Pulmonary artery endothelial cell (primary cell): ENCODE data around the gene SNX27. TPM values are rescaled to one million over a fixed set of nuclear protein-coding genes. Genes with fewer than 3 reads are reported as not detected.

ENCODE experiments used
- DNase-seq: peaks from one replicate; pipeline ENCODE4 v3.0.0-alpha.2; 2011; ENCODE audit warnings: low read depth, low spot score
- total RNA-seq: library from RNA; depleted of rRNA; stranded (reverse); fragments of >200 nt; gene quantifications from 2 replicates; pipeline ENCODE4 v1.2.3, GENCODE V29; 2014

SNX27 gene
- total RNA-seq, 1 donor from 2014 or later = 13.9 TPM

DNA sequence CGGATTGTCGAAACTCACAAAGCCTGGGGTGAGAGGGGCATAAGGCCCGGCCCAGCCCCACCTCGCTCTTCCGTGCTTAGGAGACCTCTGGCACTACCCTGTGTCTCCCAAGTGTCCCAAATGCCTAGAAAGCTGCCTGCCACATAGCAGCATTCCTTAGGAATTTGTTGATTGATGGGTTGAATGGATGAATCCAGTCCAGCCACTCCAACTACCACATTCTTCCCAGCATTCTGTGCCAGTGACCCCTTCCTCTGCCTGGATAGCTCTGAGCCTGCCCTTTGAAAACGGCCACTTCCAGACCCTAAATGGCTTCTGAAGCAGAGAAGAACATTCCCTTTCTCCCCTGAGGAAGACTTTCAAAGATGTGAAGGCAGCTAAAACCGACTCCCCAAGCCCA lies 93.3 kb downstream of the SNX27 start:
- no peak for DNase-seq

DNA sequence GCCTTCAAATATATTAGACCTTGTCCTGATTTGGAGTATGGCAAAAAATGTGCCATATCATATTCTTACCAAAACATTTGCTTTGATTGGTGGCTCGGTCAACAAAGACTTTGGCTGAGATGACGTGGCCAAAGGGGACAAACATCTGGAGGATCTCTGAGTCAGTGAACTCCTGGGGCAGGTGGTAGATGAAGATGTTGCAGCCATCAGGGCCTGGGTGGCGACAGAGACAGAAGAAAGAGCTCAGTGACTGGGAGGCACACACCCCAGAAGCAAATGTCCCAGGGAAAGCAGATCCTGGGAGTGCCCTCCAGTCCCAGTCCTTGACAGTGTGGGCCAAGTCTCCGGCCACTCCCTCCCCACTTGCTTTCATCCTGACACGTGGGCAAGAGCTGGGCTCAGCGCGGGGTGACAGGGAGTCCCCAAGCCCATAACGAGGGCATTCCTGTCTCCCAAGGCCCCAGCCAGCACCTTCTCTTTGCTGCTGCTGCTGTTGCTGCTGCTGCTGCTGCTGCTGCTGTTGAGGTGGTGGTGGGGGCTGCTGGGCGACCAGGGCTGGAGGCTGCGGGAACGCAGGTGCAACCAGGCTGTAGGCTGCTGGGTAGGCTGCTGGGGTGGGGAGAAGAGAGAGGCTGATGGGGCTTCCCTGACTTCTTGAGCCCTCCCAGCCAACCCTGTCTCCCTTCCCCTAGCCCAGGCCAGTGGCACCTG lies 94.1 kb downstream of the SNX27 start:
- no peak for DNase-seq

DNA sequence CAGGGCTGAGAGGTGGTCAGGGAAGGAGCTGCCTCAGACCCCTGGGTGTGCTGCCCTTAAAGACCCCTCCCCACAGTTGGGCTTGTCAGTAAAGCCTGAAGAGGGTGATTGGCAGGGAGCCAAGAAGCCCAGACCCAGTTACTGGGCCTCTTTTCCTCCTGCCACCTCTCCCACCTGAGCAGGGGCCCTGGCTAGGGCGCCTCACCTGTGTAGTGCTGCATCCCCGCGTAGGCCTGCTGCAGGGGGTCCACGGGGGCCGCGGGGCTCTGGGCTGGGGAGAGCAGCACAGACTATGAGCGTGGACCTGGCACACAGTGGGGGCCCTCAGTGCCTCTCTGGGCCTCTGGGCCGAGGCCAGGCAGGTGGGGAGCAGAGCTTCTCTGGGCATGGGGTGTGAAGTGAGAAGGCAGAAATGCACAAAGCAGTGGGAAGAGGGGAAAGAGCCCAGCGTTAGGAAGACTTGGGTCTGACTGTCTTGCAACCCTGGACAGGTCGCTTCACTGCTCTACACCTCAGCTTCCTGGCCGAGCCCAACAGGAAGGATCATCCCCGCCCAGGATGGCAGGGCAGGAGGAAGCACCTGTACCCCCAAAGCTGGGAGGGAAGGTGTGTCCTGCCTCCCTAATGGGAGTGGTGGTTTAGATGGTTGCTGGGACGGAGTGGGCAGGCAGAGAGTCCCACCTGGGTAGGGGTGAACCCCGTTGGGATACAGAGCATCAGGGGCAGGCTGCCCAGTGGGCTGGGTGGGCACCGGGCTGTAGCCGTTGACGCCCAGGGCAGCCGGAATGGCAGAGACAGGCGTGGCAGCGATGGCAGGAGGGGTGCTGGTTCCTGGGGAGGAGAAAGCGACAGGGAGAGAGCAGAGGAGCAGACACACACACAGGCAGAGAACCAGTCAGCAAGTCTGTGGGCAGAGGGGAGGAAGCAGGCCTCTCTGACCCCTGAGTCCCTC lies 94.9 kb downstream of the SNX27 start:
- no peak for DNase-seq

DNA sequence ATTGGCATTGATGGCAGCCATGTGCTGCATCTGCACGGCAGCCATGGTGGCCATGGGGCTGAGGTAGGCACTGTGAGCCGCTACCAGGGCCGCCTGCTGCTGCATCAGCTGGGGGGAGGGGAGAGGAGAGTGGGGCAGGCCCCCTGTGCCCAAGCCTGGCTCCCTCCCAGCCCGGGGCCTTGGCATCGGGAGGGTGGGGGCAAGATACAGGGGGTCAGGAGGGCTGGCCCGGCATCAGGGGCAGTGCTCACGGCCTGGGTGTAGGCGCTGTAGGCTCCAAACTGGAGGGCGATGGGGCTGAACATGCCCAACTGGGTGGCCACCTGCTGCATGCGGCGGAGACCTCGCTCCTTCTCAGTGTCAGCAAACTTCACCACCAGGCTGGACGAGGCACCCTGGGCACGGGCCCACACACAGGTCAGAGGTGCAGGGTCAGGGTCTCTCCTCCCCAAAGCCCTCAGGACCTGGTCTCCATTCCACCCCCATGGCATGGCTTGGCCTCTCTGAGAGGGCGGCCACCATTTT lies 95.8 kb downstream of the SNX27 start:
- DNase-seq = no peak

DNA sequence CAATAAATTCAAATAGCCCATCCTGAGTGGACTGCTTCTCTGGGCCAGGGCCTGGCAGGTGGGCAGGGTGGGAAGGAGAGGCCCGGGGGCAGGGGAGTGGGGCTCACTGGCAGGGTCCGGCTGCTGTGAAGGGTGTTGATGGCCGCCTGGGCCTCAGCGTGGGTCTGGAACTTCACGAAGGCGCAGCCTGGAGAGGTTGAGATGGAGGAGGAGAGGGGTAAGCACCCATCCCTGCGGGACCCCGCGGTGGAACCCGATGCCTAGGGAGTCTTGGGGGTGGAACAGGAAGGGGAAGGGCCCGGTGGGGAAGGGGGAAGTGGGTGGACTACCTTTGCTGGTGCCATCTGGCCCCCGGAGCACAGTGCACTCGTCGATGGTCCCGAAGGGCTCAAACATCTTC lies 97.0 kb downstream of the SNX27 start:
- DNase-seq = no peak

DNA sequence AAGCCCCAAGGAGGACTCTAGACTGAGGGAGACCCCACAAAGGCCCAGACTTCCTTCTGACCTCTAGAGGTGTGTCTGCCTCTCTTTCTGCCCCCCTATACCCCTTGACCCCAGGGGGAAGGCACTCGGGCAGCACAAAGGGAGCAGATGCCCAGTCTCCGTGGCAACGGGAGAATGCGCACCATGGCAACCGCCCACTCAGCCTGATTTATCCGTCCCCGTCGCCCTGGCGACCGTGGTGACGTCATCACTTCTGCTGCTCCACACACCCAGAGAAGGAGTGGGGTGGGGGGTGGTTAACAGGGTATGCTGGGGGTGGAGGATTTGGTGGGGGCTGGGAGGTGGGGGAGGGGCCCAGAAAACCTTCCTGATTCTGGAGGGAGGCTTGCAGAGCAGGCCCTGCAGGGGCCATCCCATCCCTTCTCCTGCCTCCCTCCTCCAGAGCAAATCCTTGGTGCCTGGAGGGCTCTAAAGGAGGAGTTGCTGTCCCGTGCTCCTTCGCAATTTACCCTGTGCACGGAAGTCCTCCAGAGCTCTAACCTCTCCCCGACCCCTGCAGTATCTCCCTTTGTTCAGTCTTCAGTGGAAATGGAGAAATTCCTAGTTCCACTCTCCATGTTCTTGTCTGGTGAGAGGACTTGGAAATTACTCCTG lies 98.5 kb downstream of the SNX27 start:
- no peak for DNase-seq

DNA sequence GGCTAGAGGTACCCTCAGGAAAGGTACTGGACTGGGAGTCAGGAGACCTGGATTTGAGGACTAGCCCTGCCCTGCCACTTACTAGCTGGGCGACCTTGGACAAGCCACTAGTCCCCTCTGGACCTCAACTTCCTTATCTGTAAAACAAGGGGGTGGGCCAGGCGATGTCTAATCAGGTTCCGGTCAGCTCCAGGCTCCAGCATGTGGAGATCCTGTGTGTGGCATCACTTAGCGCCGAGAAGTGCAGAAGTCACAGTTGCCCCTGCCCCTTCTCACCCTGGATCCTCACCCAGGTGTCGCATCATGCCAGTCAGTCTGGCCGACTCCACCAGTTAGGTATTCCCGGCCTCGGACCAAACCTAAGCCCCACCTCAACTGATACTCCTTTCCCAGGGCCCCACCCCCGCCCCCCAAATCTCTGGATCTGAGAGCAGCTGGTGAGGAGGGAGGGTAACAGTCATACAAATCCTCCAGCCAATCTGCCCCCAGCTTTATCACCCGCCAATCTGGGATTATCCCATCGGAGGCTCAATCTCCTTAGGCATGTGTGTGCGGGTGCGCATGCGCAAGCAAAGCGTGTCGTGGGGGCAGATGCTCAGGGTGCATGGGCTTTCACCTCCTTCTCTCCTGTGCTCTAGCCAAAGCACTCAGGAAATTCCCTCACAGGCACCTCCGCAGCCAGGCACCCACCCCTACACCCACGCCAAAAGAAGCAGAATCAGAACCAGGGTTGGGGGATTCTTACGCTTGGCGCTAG lies 99.4 kb downstream of the SNX27 start:
- no peak for DNase-seq

DNA sequence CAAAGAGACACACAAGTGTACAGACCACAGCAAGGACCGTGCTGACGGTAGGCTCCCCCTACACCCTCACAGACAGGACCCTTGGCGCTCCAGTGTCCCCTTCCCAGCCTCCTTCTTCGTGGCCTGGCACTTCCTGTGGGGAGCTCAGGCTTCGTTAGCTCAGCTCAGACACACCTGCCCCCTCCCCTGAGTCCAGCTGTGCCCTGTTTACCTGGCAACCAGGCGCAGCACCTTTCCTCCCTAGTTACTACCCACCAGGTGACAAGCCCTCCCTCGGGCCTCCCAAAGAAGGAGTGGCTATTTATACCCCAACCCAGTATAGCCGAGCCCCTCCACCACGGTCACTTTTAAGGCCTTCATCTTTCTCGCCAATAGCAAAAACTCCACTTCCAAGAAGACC lies 100.1 kb downstream of the SNX27 start:
- no peak for DNase-seq

DNA sequence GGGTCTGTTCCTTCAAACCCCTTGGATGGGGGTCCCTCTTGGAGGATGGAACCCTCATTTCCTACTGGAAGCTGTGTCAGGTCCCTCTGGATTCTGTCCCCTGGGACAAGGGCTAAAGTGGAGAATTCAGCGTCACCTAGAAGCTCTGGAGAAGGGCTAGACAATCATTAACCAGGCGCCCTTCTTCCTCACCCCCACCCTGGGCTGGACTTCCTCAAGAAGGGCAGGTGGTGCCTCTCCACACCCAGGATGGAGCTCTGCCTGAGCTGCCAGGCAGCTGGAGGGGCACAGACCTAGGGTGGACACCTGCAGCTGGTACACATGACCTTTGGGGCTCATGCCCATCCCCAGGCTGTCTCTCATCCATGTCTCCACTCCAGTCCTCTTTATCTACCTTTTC lies 101.2 kb downstream of the SNX27 start:
- DNase-seq = no peak

DNA sequence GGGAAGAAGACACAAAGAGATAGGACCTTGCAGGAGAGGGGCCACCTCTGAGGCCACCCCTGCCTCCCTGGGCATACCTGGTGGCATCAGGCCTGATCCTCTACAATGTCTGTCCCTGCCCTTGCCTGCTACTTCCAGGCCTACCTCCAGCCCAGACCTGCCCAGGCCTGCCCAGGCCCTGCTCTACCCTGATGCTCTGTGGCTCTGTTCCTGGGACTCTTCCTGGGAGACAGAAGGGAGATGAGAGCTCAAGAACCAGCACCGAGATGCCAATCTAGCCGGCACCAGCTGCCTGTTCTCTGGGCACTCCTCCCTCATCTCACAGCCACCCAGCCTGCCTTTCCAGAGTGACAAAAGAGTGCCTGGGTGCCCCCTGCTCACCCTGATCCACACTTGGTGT lies 102.0 kb downstream of the SNX27 start:
- DNase-seq = no peak

DNA sequence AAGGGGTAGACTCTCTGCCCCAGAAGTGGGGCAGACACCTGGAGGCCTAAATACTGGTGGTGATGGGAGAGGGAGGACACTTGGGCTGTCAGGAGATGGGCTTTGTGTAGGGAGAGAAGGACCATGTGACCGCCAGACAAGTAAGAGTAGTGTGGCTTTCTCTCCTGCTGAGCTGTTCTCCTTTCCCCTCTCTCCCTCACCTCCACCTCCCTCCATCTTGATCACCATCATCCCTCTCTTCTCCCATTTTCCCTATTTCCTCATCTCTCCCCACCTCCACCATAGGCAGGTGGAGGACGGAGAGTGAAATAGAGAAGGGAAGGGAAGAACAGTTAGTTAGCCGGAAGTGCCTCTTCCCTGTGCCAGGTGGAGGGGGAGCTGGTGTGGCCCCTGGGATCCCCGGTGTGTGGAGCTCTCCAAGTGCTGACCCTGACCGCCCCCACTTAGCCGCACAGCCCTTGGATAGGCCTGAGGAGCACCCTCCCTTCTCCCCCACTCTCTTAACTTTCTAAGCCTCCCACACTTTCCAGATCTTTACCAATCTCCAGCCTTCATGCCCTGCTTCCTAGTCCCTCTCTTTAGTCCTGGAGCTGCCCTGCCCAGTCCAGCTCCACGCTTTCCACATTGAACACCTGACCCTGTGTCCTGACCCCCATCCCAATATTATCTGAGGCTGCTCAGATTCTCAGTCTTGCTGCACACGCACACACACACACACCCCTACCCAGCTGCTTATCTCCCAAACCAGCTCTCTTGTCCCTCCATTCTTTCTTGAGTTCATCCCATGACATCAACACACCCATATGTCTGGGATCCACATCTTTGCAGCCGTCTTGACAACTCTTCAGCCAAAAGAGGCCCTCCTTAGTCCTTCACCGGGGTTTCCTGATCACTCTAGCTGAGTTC lies 103.2 kb downstream of the SNX27 start:
- DNase-seq = no peak

DNA sequence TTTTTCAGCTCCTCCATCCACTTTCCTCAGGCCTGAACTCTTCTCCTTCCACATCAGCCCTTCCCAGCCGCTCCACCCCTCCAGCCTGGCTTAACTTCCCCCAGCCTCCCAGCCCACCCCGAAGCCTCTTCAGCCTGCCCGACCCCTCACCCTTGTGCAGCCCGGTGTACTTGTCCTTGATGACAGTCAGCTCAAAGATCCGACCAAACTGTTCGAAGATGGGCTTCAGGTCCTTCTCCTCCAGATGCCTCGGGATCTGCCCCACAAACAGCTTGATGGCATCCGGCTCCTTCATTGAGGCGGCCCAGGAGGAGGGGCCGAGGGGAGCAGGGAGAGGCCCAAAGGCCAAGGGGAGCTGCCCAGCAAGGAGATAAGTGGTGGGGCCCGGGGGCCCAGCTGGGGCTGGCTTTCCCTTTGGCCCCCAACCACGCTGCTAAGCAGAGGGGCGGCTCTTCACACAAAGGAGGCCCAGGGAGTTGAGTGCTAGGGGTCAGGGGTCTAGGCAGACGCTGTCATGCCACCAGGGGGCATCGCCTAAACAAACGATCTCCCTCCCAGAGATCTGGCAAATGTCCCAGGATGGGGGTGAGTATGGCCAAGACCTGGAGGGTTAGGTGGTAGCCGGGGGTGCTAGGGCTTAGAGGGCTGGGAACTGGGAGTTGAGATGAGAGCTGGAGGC lies 104.0 kb downstream of the SNX27 start:
- no peak for DNase-seq

DNA sequence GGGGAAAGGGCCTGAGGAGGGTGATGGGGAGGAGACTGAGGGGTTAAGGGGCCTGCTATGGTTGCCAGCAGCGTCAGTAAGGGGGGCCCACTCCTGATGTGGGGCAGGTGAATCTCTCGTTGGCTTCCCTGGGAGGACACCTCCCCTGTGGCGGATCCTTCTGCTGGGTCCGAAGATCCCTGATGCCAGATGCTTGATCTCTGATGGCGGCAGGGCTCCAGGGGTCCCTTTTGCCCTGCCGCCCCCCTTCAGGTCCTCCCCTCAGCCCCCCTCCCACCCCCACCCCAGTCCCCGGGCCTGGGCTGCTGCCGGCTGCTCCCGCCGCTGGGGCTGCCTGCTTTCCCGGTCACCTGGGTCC lies 104.5 kb downstream of the SNX27 start:
- no peak for DNase-seq

DNA sequence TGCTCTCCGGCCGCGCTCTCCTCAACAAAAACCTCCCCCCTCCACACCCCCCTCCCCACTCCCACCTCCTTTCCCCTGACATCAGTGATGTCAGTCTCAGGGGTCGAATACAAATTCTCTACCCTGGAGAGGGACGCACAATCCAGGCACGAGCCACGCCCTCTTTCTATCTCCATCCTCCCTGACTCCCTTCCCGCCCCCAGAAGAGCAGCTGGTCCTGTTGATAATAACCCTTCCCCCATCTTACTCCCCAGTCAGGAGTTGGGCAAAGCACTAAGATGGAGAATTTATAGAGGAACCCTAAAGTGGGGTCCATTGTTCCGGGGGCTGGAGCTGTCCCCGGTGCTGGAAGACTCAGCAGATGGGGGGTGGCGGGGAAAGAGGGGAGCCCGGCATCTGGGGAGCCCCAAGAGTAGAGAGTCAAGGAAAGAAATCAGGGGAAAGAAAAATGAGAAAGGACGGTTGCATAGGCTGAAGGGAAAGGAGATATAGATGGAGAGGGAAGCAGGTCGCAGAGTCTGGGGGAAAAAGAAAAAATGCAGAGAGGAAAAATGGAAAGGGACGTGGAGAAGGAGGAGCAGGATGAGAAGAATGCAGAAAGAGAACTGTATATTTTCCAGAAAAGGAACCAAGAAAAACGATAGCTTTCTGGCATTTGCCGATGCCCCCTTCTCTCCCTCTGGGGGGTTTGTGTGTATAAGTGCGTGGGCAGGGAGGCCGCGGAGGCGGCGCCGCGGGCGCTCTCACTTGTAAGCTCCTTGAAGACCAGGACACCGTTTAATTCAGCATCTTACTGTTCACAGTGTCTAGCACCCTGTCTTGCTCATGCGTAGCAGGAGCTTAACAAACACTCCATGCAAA lies 105.2 kb downstream of the SNX27 start, which contains the start of gene CELF3:
TSS of gene CELF3 (minus strand) at position 33 of the 861 bp plus-strand sequence. CDS start 783 bp downstream, outside the sequence.
- DNase-seq = no peak

DNA sequence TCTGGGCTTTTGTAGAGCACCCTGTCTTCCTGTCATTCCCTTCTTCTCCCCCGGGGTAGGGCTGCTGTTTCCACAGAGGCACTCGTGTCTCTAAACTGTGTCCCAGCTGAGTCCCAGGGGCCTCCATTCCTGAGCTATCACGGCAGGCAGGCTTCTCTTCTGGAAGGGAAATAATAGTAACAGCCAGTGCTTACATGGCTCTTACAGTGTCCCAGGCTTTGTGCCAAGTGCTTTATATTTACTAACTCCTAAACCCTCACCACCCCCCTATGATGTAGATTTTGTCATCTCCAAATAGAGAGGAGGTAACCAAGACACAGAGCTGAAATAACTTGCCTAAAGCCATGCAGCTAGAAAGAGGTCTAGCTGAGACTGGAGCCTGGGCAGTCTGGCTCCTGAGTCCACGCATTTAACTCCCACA lies 106.2 kb downstream of the SNX27 start:
- DNase-seq = no peak

DNA sequence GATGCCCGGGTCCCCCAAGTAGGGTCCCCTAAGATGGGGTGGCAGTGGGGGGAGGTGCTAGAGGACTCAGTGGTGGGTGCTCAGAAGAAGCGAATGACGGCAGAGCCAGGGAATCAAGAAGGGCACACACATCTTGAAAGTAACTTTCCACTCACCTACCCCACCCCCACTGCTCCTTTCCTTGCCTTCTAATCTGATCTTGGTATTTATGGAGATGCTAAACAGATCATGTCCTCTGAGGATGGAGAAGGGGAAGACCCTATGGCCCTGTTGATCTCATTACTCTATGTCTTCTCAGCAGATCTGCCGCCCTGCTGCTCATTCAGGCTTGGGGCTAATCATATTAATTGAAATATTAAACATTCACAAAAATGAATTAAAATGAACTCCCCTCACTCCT lies 106.8 kb downstream of the SNX27 start:
- DNase-seq = no peak

DNA sequence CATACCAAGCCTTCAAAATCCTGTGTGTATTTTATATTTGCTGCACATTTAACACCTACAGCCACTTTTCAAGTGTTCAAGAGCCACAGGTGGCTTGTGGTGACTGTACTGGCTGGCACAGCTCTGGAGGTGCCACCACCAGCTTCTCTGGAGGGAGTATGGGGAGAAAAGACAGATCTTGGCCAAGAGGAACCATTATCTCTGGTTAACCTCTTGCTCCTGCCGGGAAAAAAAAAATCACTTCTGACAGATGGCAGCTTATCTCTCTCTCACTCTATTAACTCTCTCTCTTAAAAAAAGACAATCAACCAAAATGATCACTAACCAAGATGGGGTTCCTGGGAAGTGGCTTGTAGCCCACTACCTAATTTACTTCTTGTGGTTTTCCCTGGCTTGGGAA lies 108.3 kb downstream of the SNX27 start:
- DNase-seq = no peak

DNA sequence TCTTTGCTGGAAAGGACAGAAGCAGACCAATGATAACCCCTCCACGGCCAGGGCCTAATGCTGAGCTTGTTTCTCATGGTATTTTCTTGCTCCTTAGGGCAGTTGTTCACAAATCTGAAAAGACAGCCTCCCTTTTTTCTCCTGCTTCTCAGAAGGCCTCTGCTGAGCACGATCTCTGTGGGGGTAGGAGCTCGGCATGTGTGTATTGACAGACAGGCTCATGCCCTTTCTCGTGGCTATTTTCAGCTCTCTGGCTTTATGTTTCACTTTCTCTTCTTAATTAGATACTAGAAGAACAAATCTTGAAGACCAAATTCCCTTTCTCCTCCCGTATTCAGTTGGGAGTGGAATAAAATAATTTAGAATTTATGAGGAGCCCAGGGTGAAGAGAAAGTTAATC lies 108.7 kb downstream of the SNX27 start:
- no peak for DNase-seq
